CD4-positive, alpha-beta T cell treated with Interleukin-6 for 4 hours (primary cell): ENCODE measurements around the gene SLC17A5.
"Not testable (repeated sequence)": the region's sequence is repeated elsewhere in the genome, so short reads cannot be mapped to it uniquely, and the experiment has no call there.

Experiments used
- DNase-seq: peaks from one replicate; pipeline ENCODE4 v3.0.0-alpha.2; 2020; ENCODE audit warnings: mixed read lengths

The SLC17A5 gene

GRCh38 chr6:73613806-73614536 is 39.8 kb downstream of the SLC17A5 start:
- no peak for DNase-seq

- DNase-seq, result no peak
Measured at GRCh38 chr6:73612611-73613010, 41.2 kb downstream of the SLC17A5 start.

GRCh38 chr6:73610444-73611275 is 43.1 kb downstream of the SLC17A5 start:
- no peak for DNase-seq

GRCh38 chr6:73608761-73609160 is 45.0 kb downstream of the SLC17A5 start:
- no peak for DNase-seq

- DNase-seq, result no peak
Measured at GRCh38 chr6:73606428-73606827, 47.4 kb downstream of the SLC17A5 start.

- DNase-seq, result no peak
Measured at GRCh38 chr6:73604461-73604860, 49.3 kb downstream of the SLC17A5 start.

- DNase-seq, result no peak
Measured at GRCh38 chr6:73604020-73604419, 49.8 kb downstream of the SLC17A5 start.

GRCh38 chr6:73586416-73586974 is 67.3 kb downstream of the SLC17A5 start:
- DNase-seq, result no peak

GRCh38 chr6:73585566-73586415 is 68.0 kb downstream of the SLC17A5 start:
- DNase-seq, result peak; percentile 56

- no peak for DNase-seq
Measured at GRCh38 chr6:73581293-73581692, 72.5 kb downstream of the SLC17A5 start.

- DNase-seq, result peak; percentile 82
Measured at GRCh38 chr6:73580247-73581149, 73.3 kb downstream of the SLC17A5 start.

GRCh38 chr6:73579851-73580246 is 73.9 kb downstream of the SLC17A5 start:
- no peak for DNase-seq

- DNase-seq, result no peak
Measured at GRCh38 chr6:73579389-73579788, 74.4 kb downstream of the SLC17A5 start.

- DNase-seq, result no peak
Measured at GRCh38 chr6:73577676-73578075, 76.1 kb downstream of the SLC17A5 start.

- DNase-seq, result not testable (repeated sequence)
Measured at GRCh38 chr6:73572531-73572930, 81.3 kb downstream of the SLC17A5 start.

GRCh38 chr6:73571218-73572181 is 82.3 kb downstream of the SLC17A5 start:
- DNase-seq, result not testable (repeated sequence)

GRCh38 chr6:73569121-73569520 is 84.7 kb downstream of the SLC17A5 start:
- DNase-seq, result no peak

- no peak for DNase-seq
Measured at GRCh38 chr6:73566954-73567591, 86.7 kb downstream of the SLC17A5 start.

GRCh38 chr6:73566486-73566871 is 87.3 kb downstream of the SLC17A5 start:
- DNase-seq, result not testable (repeated sequence)
